ENCODE data around the gene ARID1B.

The ARID1B gene

GRCh38 chr6:157095084-157095483 lies 317.9 kb downstream of the ARID1B start:
- Histone ChIP-seq H3K27me3 (ENCODE audit: insufficient read depth, low read length, poor library complexity) (no peaks in the 10 kb centered on the region), H3K4me1 (ENCODE audit: insufficient read depth, low read length) (no peaks in the 10 kb centered on the region), H3K9me3 (ENCODE audit: insufficient read depth, low read length, severe bottlenecking) (no peaks in the 10 kb centered on the region), H3K4me2 (ENCODE audit: insufficient read depth, low read length) (no peak overlapping the region), H3K79me2 (ENCODE audit: insufficient read depth, low read length) (no peaks in the 10 kb centered on the region), H3K4me3 (ENCODE audit: low read depth in 1 of 2, low read length in 2 of 2) (no peak overlapping the region), H2AFZ (ENCODE audit: low read depth, low read length) (no peak overlapping the region), H4K20me1 (ENCODE audit: insufficient read depth, low read length) (peaks cover 11% of the 10 kb centered on the region; the same call in 1 of the 2 replicates), H3K27ac (ENCODE audit: low read length) (no peak overlapping the region), H3K9ac (ENCODE audit: low read depth, low read length) (no peak overlapping the region), H3K36me3 (ENCODE audit: insufficient read depth, low read length) (peaks cover 44% of the 10 kb centered on the region)
- ATAC-seq (ENCODE audit: insufficient read depth, low read depth) (no peak), DNase-seq (no peak)
- no peak for TF ChIP-seq CTCF (IDR thresholded peaks at IDR 0.05; ENCODE audit: borderline replicate concordance, extremely low read depth, low read length, poor library complexity, severe bottlenecking)
- TF ChIP-seq EZH2 (IDR thresholded peaks at IDR 0.05; ENCODE audit: borderline replicate concordance, low read depth, low read length, severe bottlenecking): no peak

- H3K79me2 ChIP-seq (ENCODE audit: insufficient read depth, low read length): no peaks in the 10 kb centered on the region
- H3K9ac ChIP-seq (ENCODE audit: low read depth, low read length): no peak overlapping the region
- no peaks in the 10 kb centered on the region for H3K4me1 ChIP-seq (ENCODE audit: insufficient read depth, low read length)
- H4K20me1 ChIP-seq (ENCODE audit: insufficient read depth, low read length): peaks cover 11% of the 10 kb centered on the region; the same call in 1 of the 2 replicates
- H3K9me3 ChIP-seq (ENCODE audit: insufficient read depth, low read length, severe bottlenecking): no peaks in the 10 kb centered on the region
- no peak overlapping the region for H3K4me2 ChIP-seq (ENCODE audit: insufficient read depth, low read length)
- no peak overlapping the region for H3K27ac ChIP-seq (ENCODE audit: low read length)
- peaks cover 40% of the 10 kb centered on the region for H3K36me3 ChIP-seq (ENCODE audit: insufficient read depth, low read length)
- no peak for ATAC-seq (ENCODE audit: insufficient read depth, low read depth)
- no peak overlapping the region for H3K4me3 ChIP-seq (ENCODE audit: low read depth in 1 of 2, low read length in 2 of 2)
- TF ChIP-seq CTCF (IDR thresholded peaks at IDR 0.05; ENCODE audit: borderline replicate concordance, extremely low read depth, low read length, poor library complexity, severe bottlenecking) (no peak), EZH2 (IDR thresholded peaks at IDR 0.05; ENCODE audit: borderline replicate concordance, low read depth, low read length, severe bottlenecking) (no peak)
- no peak overlapping the region for H2AFZ ChIP-seq (ENCODE audit: low read depth, low read length)
- no peaks in the 10 kb centered on the region for H3K27me3 ChIP-seq (ENCODE audit: insufficient read depth, low read length, poor library complexity)
- DNase-seq: no peak
Observed at GRCh38 chr6:157095569-157095968, 318.4 kb downstream of the ARID1B start.

GRCh38 chr6:157096105-157096504 lies 318.9 kb downstream of the ARID1B start:
- Histone ChIP-seq H3K4me1 (ENCODE audit: insufficient read depth, low read length) (no peaks in the 10 kb centered on the region), H3K4me2 (ENCODE audit: insufficient read depth, low read length) (no peak overlapping the region), H3K36me3 (ENCODE audit: insufficient read depth, low read length) (peaks cover 38% of the 10 kb centered on the region), H3K27me3 (ENCODE audit: insufficient read depth, low read length, poor library complexity) (no peaks in the 10 kb centered on the region), H3K9me3 (ENCODE audit: insufficient read depth, low read length, severe bottlenecking) (no peaks in the 10 kb centered on the region), H3K79me2 (ENCODE audit: insufficient read depth, low read length) (no peaks in the 10 kb centered on the region), H2AFZ (ENCODE audit: low read depth, low read length) (no peak overlapping the region), H3K9ac (ENCODE audit: low read depth, low read length) (no peak overlapping the region), H3K27ac (ENCODE audit: low read length) (no peak overlapping the region), H3K4me3 (ENCODE audit: low read depth in 1 of 2, low read length in 2 of 2) (no peak overlapping the region), H4K20me1 (ENCODE audit: insufficient read depth, low read length) (peaks cover 11% of the 10 kb centered on the region; the same call in 1 of the 2 replicates)
- no peak for DNase-seq
- no peak for ATAC-seq (ENCODE audit: insufficient read depth, low read depth)
- TF ChIP-seq CTCF (IDR thresholded peaks at IDR 0.05; ENCODE audit: borderline replicate concordance, extremely low read depth, low read length, poor library complexity, severe bottlenecking) (no peak), EZH2 (IDR thresholded peaks at IDR 0.05; ENCODE audit: borderline replicate concordance, low read depth, low read length, severe bottlenecking) (no peak)

GRCh38 chr6:157096522-157096921 lies 319.3 kb downstream of the ARID1B start:
- ATAC-seq (ENCODE audit: insufficient read depth, low read depth) (no peak), DNase-seq (no peak)
- Histone ChIP-seq H3K36me3 (ENCODE audit: insufficient read depth, low read length) (peaks cover 38% of the 10 kb centered on the region; the same call in 1 of the 2 replicates), H3K79me2 (ENCODE audit: insufficient read depth, low read length) (no peaks in the 10 kb centered on the region), H2AFZ (ENCODE audit: low read depth, low read length) (no peak overlapping the region), H3K9ac (ENCODE audit: low read depth, low read length) (no peak overlapping the region), H3K27ac (ENCODE audit: low read length) (no peak overlapping the region), H4K20me1 (ENCODE audit: insufficient read depth, low read length) (peaks cover 11% of the 10 kb centered on the region; the same call in 1 of the 2 replicates), H3K4me1 (ENCODE audit: insufficient read depth, low read length) (no peaks in the 10 kb centered on the region), H3K4me2 (ENCODE audit: insufficient read depth, low read length) (no peak overlapping the region), H3K4me3 (ENCODE audit: low read depth in 1 of 2, low read length in 2 of 2) (no peak overlapping the region), H3K27me3 (ENCODE audit: insufficient read depth, low read length, poor library complexity) (no peaks in the 10 kb centered on the region), H3K9me3 (ENCODE audit: insufficient read depth, low read length, severe bottlenecking) (no peaks in the 10 kb centered on the region)
- TF ChIP-seq CTCF (IDR thresholded peaks at IDR 0.05; ENCODE audit: borderline replicate concordance, extremely low read depth, low read length, poor library complexity, severe bottlenecking) (no peak), EZH2 (IDR thresholded peaks at IDR 0.05; ENCODE audit: borderline replicate concordance, low read depth, low read length, severe bottlenecking) (no peak)

Measured in DND-41 (cell line).